ENCODE data around the gene TMEM88. TPM values are rescaled to one million over a fixed set of nuclear protein-coding genes. Genes with fewer than 3 reads are reported as not detected.

The TMEM88 gene
- total and polyA plus RNA-seq, 2 of the 13 experiments (the other 11 are each of a cell fraction or from before 2014, with no cell fraction given), result 0.31 to 0.66 TPM

- no peak for TF ChIP-seq MXD3 (CRISPR knock-in tag; IDR thresholded peaks at IDR 0.05)
- no peak for TF ChIP-seq BCLAF1 (IDR thresholded peaks at IDR 0.05)
- no peak for TF ChIP-seq ZNF30 (CRISPR knock-in tag; IDR thresholded peaks at IDR 0.05)
- peak; percentile 80 for TF ChIP-seq SIN3B (IDR thresholded peaks at IDR 0.05; ENCODE audit: low read length)
- TF ChIP-seq CEBPG (CRISPR knock-in tag; IDR thresholded peaks at IDR 0.05), result no peak
- TF ChIP-seq POLR2A (IDR thresholded peaks at IDR 0.05; ENCODE audit: insufficient read depth in 1 of 2, low read depth in 2 of 2, low read length in 2 of 2), result 0 out of 4 replicates have a peak, but pooled peaks of 1 of the 2 experiments have one; percentile 50
- TF ChIP-seq SP1 (IDR thresholded peaks at IDR 0.05), result no peak
- TF ChIP-seq SP1 (CRISPR knock-in tag; IDR thresholded peaks at IDR 0.05), result no peak; the same call in 1 of the 2 replicates
- TF ChIP-seq MXI1 (IDR thresholded peaks at IDR 0.05; ENCODE audit: borderline replicate concordance, low read depth, low read length), result peak; percentile 51; the same call in 1 of the 3 replicates
- 0 out of 2 replicates have a peak, but pooled peaks have one; percentile 23 for TF ChIP-seq DR1 (CRISPR knock-in tag; IDR thresholded peaks at IDR 0.05)
- TF ChIP-seq ZFP90 (CRISPR knock-in tag; IDR thresholded peaks at IDR 0.05; ENCODE audit: borderline replicate concordance), result no peak
- TF ChIP-seq CC2D1A (CRISPR knock-in tag; IDR thresholded peaks at IDR 0.05), result no peak
- TF ChIP-seq TBP (CRISPR knock-in tag; IDR thresholded peaks at IDR 0.05), result no peak
- no peak for TF ChIP-seq REPIN1 (CRISPR knock-in tag; IDR thresholded peaks at IDR 0.05; ENCODE audit: borderline replicate concordance, low read depth)
- TF ChIP-seq SALL1 (CRISPR knock-in tag; IDR thresholded peaks at IDR 0.05), result no peak
- TF ChIP-seq ARNT2 (CRISPR knock-in tag; IDR thresholded peaks at IDR 0.05; ENCODE audit: low read depth), result 0 out of 2 replicates have a peak, but pooled peaks have one; percentile 39
- TF ChIP-seq RARA (CRISPR knock-in tag; IDR thresholded peaks at IDR 0.05), result 0 out of 2 replicates have a peak, but pooled peaks have one; percentile 17
- no peak for TF ChIP-seq GTF2F1 (IDR thresholded peaks at IDR 0.05; ENCODE audit: low read length)
- TF ChIP-seq ZFP82 (CRISPR knock-in tag; IDR thresholded peaks at IDR 0.05; ENCODE audit: borderline replicate concordance), result no peak
- no peak for TF ChIP-seq ZFP91 (CRISPR knock-in tag; IDR thresholded peaks at IDR 0.05; ENCODE audit: borderline replicate concordance)
- TF ChIP-seq RFXAP (CRISPR knock-in tag; IDR thresholded peaks at IDR 0.05; ENCODE audit: borderline replicate concordance), result 0 out of 2 replicates have a peak, but pooled peaks have one; percentile 38
- TF ChIP-seq ZNF746 (CRISPR knock-in tag; IDR thresholded peaks at IDR 0.05), result no peak
- TF ChIP-seq ZNF362 (CRISPR knock-in tag; IDR thresholded peaks at IDR 0.05; ENCODE audit: borderline replicate concordance), result no peak
These were observed 20.9 kb upstream of the TMEM88 start, which contains the start of gene KDM6B (continued) for GRCh38 chr17:7833795-7834541.

Measured in HepG2 (cell line).